ENCODE results near the gene OR2T12.
"Not testable (repeated sequence)": the region's sequence is repeated elsewhere in the genome, so short reads cannot be mapped to it uniquely, and the experiment has no call there.

Gene OR2T12, protein sequence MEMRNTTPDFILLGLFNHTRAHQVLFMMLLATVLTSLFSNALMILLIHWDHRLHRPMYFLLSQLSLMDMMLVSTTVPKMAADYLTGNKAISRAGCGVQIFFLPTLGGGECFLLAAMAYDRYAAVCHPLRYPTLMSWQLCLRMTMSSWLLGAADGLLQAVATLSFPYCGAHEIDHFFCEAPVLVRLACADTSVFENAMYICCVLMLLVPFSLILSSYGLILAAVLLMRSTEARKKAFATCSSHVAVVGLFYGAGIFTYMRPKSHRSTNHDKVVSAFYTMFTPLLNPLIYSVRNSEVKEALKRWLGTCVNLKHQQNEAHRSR

DNA sequence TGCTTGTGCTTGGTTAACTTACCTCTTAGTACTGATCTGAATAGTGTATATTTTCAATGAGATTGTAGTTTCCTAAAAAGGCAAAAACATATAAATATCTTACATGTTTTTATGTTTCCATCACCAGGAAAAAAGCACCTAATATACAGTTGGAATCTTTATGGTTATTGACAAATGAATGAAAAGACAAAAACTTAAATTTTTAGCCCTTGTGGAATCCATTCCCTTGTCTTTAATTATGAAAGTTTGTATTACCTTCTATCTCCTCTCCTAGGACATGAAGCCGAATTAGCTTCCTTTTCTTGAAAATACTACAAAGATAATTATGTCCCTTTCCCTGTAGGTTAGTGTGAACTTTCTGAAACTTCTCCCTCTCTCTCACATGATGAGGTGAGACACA lies at the start of gene OR2T12:
OR2T12 (minus strand) TSS at position 101 of the 400 bp plus-strand sequence. CDS start 7,846 bp downstream, outside the sequence.
- no peak for DNase-seq (ENCODE audit: low read depth)

DNA sequence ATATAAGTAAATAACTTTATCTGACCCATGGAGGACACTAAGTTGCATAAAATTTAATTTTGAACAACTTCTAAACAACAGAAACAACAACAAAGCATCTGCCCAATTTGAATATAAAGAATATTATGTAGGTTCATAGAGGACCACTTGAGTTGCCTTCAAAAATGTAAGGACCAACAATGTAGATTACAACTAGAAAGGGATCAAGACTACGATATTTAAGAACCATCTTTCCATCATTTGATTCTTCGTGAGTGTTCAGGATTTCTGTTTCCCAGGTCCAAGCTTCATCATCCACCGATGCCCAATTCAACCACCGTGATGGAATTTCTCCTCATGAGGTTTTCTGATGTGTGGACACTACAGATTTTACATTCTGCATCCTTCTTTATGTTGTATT lies 45.3 kb upstream of the OR2T12 start, which contains the start of gene OR14C36:
OR14C36 (plus strand) TSS at position 301 of the 400 bp plus-strand sequence; CDS start at position 301, 0 bp downstream.
- no peak for DNase-seq (ENCODE audit: low read depth)

DNA sequence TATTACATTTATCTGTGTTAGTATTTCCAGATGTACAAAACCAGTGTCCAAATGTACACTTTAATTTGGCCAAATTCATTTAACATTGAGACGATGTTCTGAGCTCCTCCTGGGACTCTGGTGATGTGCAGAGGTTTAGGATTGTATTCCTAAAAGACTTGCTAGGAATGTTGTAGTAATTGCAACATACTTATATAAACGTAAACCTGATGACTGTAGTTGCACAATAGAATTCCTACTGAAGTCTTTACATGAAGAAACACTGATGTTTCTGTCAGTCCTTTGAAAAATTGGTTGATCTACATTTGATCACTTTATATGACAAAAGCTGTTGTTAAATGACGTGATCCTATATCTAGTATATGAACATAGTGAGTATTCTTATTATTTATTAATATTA lies 40.2 kb upstream of the OR2T12 start:
- no peak for DNase-seq (ENCODE audit: low read depth)

DNA sequence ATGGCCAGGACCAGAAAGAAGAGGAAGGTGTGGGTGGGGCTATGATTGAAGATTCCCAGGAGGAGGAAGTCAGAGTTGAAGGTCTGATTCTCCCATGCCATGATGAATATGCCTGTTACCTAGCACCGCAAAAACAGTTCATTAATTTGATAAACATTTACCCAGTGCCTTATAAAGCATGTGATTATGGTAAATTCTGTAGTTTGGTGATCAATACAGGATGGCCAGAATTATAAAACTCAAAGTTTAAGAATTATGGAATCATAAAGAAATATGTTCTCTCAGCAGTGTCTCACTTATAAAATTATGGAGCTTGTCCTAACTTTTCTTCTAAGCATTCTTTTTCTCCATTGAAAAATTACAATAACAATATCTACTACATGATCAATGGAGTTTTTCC lies 21.2 kb upstream of the OR2T12 start, which contains the start of gene OR2M7:
OR2M7 (minus strand) TSS at position 101 of the 400 bp plus-strand sequence; CDS start at position 101, 0 bp downstream.
- DNase-seq (ENCODE audit: low read depth), result no peak

- DNase-seq (ENCODE audit: low read depth), result no peak
Observed at GRCh38 chr1:248316796-248317195, 13.6 kb upstream of the OR2T12 start.

DNA sequence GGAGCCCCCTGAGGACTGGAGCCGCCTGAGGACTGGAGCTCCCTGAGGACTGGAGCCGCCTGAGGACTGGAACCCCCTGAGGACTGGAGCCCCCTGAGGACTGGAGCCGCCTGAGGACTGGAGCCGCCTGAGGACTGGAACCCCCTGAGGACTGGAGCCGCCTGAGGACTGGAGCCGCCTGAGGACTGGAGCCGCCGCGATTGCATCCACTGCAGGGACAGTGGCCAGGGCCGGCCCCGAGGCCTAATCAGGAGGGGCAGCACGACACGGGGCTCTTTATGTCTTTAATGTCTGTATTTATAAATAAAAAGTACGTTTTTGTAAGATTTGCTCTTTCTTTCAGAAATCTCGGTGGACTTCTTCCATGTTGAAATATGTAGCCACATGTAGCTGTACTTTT lies 3.5 kb upstream of the OR2T12 start:
- not testable (repeated sequence) for DNase-seq (ENCODE audit: low read depth)

- DNase-seq (ENCODE audit: low read depth), result no peak
Observed at GRCh38 chr1:248306103-248306502, 2.9 kb upstream of the OR2T12 start.

DNA sequence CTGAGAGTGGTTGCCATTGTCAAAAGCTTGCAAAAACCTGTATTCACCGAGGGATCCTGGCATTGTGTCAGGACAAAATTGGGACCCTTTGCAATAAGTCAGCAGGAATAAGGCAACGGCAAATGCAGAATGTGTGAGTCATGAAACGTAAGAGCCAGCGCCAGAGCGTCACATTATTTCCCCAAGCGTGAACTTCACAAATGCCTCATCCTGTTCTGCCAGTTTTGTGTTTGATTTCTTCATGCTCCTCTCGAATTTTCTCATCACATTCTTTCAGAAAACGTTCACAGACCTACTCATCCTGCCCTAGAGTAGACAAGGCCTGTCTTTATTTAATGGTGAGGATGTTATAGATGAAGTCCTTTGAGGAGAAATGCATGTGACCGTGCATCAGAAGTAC lies 2.4 kb upstream of the OR2T12 start:
- not testable (repeated sequence) for DNase-seq (ENCODE audit: low read depth)

DNA sequence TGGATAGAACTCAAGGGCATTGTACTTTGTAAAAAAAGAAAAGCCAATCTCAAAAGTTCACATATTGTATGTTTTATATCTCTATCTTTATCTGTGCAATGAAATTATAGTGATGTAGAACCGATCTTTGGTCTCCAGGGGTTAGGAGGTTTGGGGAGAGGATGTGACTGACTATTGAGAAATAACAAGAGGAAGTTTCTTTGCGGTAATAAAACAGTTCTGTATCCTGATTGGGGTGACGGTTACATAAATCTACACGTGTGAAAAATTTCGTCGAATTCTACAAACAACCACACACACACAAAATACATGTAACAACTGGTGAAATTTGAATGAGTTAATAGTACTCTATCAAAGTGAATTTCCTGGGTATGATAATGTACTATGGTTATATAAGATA lies 14.8 kb downstream of the OR2T12 start:
- DNase-seq (ENCODE audit: low read depth), result no peak

- no peak for DNase-seq (ENCODE audit: low read depth)
Observed at GRCh38 chr1:248277876-248278275, 25.3 kb downstream of the OR2T12 start, which contains the start of gene OR2T33. OR2T33 (minus strand) TSS chr1:248277976; CDS start chr1:248273814, 4,162 bp downstream.

DNA sequence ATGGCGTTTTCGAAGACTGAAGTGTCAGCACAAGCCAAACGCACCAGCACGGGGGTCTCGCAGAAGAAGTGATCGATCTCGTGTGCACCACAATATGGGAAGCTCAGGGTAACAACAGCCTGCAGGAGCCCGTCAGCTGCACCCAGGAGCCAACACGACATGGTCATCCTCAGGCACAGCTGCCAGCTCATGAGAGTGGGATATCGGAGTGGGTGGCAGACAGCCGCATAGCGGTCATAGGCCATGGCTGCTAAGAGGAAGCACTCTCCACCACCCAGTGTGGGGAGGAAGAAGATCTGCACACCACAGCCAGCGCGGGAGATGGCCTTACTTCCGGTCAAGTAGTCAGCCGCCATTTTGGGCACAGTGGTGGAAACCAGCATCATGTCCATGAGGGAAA lies 30.0 kb downstream of the OR2T12 start:
- not testable (repeated sequence) for DNase-seq (ENCODE audit: low read depth)

DNA sequence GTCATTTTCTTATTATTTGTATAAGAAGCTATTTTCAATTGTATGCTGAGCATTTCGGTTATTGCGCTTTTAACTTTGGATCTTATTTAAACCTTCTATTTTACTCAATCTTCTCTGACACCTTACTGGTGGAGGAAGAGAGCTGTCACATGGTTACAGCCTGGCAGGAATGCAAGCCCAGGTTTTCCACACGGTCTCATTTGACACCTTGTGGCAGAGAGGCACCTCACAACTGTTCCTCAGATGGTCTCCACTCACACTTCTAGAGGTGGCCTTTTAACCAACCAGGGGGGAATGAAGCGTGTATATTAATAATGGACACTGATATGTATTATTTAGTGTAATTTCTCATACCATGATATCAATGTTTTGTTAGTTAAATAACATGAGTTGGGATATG lies 35.0 kb downstream of the OR2T12 start:
- DNase-seq (ENCODE audit: low read depth), result no peak

DNA sequence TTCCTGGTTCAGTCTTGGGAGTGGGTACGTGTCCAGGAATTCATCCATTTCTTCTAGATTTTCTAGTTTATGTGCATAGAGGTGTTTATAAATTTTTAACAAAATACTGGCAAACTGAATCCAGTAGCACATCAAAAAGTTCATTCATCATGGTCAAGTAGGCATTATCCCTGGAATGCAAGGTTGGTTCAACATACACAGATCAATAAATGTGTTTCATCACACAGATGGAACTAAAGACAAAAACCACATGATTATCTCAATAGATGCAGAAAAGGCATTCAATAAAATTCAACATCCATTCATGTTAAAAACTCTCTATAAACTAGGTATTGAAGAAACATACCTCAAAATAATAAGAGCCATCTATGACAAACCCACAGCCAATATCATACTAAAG lies 43.9 kb downstream of the OR2T12 start:
- not testable (repeated sequence) for DNase-seq (ENCODE audit: low read depth)

DNA sequence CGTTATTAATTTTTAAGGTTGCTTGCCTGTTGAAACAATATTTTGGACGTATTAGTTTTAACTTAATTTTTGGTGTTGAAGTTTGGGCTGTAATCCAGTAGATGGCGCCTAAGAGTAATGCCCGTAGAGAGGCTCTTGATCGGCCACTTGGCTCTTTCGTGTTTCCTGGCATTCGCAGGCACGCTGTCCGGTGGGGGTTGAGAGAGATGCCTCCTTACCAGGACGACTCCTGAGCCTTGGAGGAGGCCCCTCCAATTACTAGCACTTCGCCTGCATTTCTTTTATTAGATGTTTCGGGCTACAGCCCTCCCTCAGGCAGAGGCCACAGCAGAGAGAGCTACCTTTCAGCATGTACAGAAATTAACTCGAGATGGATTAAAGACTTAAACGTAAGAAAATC lies 60.0 kb downstream of the OR2T12 start:
- DNase-seq (ENCODE audit: low read depth), result no peak
